Posterior cingulate gyrus (tissue), 11 donors: ENCODE measurements around the gene PTPN6.

Source experiments
- DNase-seq, 10 donors: peaks; one replicate each; pipeline versions ENCODE4 v3.0.0 to v3.0.0-alpha.2; 2020 to 2021; ENCODE audit warnings: mixed read lengths in 3 of 10
- intact Hi-C: fragments of 100-400 bp; cut with DNase I; formaldehyde crosslinking; loops from one replicate; pipeline ENCODE4 v1.15.1; 2023

PTPN6 gene

GRCh38 chr12:6952863-6953441, 1.8 kb downstream of the PTPN6 start:
- peak in 3 of 10 donors; percentile 35 to 64 (median 37) for DNase-seq
- intact Hi-C loops, result no loop called here

- DNase-seq, result peak in 3 of 10 donors; percentile 66 to 85 (median 72)
- intact Hi-C loops, result no loop called here
Measured at GRCh38 chr12:6953442-6954315, 2.5 kb downstream of the PTPN6 start.

GRCh38 chr12:6954316-6955107, 3.4 kb downstream of the PTPN6 start:
- intact Hi-C loops, result no loop called here
- peak in 3 of 10 donors; percentile 32 to 67 (median 46) for DNase-seq

GRCh38 chr12:6955108-6956020, 4.2 kb downstream of the PTPN6 start:
- intact Hi-C loops, result no loop called here
- DNase-seq, result peak in 3 of 10 donors; percentile 34 to 65 (median 37)

- intact Hi-C loops, result no loop called here
- peak in 3 of 10 donors; percentile 66 to 72 (median 67) for DNase-seq
Measured at GRCh38 chr12:6956021-6956727, 5.0 kb downstream of the PTPN6 start.

GRCh38 chr12:6957151-6957701, 6.1 kb downstream of the PTPN6 start:
- DNase-seq, result peak in 3 of 10 donors; percentile 49 to 74 (median 69)
- intact Hi-C loops, result no loop called here

- peak in 3 of 10 donors; percentile 50 to 78 (median 77) for DNase-seq
- intact Hi-C loops, result no loop called here
Measured at GRCh38 chr12:6957741-6958608, 6.8 kb downstream of the PTPN6 start.

- intact Hi-C loops, result no loop called here
- peak in 1 of 10 donors; percentile 66 for DNase-seq
Measured at GRCh38 chr12:6958609-6959057, 7.5 kb downstream of the PTPN6 start.

- intact Hi-C loops, result no loop called here
- DNase-seq, result peak in 3 of 10 donors; percentile 60 to 80 (median 68)
Measured at GRCh38 chr12:6959058-6959804, 8.1 kb downstream of the PTPN6 start.

- peak in 3 of 10 donors; percentile 57 to 78 (median 66) for DNase-seq
- intact Hi-C loops, result no loop called here
Measured at GRCh38 chr12:6959805-6960592, 8.8 kb downstream of the PTPN6 start.

GRCh38 chr12:6960593-6961277, 9.6 kb downstream of the PTPN6 start:
- intact Hi-C loops, result no loop called here
- peak in 3 of 10 donors; percentile 43 to 77 (median 74) for DNase-seq

- DNase-seq, result peak in 4 of 10 donors; percentile 59 to 93 (median 88)
- intact Hi-C loops, result no loop called here
Measured at GRCh38 chr12:6961278-6961694, 10.1 kb downstream of the PTPN6 start.

- intact Hi-C loops, result no loop called here
- DNase-seq, result peak in 3 of 10 donors; percentile 69 to 87 (median 76)
Measured at GRCh38 chr12:6961695-6962284, 10.6 kb downstream of the PTPN6 start.

- DNase-seq, result peak in 3 of 10 donors; percentile 35 to 61 (median 49)
- intact Hi-C loops, result no loop called here
Measured at GRCh38 chr12:6962285-6963015, 11.3 kb downstream of the PTPN6 start.
